GM23338 (cell line): ENCODE data around the gene ROR1. TPM values are rescaled to one million over a fixed set of nuclear protein-coding genes. Genes with fewer than 3 reads are reported as not detected.

Source experiments
- ATAC-seq: fragments of 200-7000 bp; cut with Tn5 transposase; 3 replicates; pipeline ENCODE4 v1.9.1; 2020
- DNase-seq: peaks from one replicate; pipeline ENCODE4 v3.0.0-alpha.2; 2015; ENCODE audit warnings: low spot score
- H2AFZ ChIP-seq: fragments of 200-600 bp; sonication (generic); 2 replicates; pipeline ENCODE4 v1.8.0; 2016; ENCODE audit warnings: antibody characterized with exemption, mild to moderate bottlenecking, moderate library complexity
- H3F3A ChIP-seq: fragments of 200-600 bp; sonication (generic); replicated peaks from 2 replicates; pipeline ENCODE4 v1.8.0; 2017; ENCODE audit warnings: antibody characterized with exemption, mixed run types, low read depth
- H3K27ac ChIP-seq: fragments of 200-600 bp; sonication (generic); 2 replicates; pipeline ENCODE4 v1.6.1; 2016; ENCODE audit warnings: low read depth
- H3K27me3 ChIP-seq: fragments of 200-600 bp; sonication (generic); 2 replicates; pipeline ENCODE4 v1.8.0; 2016; ENCODE audit warnings: mild to moderate bottlenecking, mixed run types, moderate library complexity; ENCODE audit not compliant: insufficient read depth
- H3K36me3 ChIP-seq: fragments of 200-600 bp; sonication (generic); 2 replicates; pipeline ENCODE4 v1.8.0; 2016; ENCODE audit warnings: mild to moderate bottlenecking; ENCODE audit not compliant: insufficient read depth
- H3K4me1 ChIP-seq: fragments of 200-600 bp; sonication (generic); 2 replicates; pipeline ENCODE4 v1.8.0; 2016; ENCODE audit warnings: mild to moderate bottlenecking, moderate library complexity; ENCODE audit not compliant: insufficient read depth
- H3K4me2 ChIP-seq: fragments of 200-600 bp; sonication (generic); 2 replicates; pipeline ENCODE4 v1.7.1; 2017; ENCODE audit warnings: mixed run types
- H3K4me3 ChIP-seq: fragments of 200-600 bp; sonication (generic); 2 replicates; pipeline ENCODE4 v1.6.1; 2016; ENCODE audit warnings: mixed run types
- H3K79me2 ChIP-seq: fragments of 200-600 bp; sonication (generic); replicated peaks from 2 replicates; pipeline ENCODE4 v1.8.0; 2017; ENCODE audit warnings: mild to moderate bottlenecking; ENCODE audit not compliant: insufficient read depth
- H3K9me2 ChIP-seq: fragments of 200-600 bp; sonication (generic); 2 replicates; pipeline ENCODE4 v1.8.0; 2017; ENCODE audit not compliant: insufficient read depth
- H4K20me1 ChIP-seq: fragments of 200-600 bp; sonication (generic); replicated peaks from 2 replicates; pipeline ENCODE4 v1.8.0; 2017; ENCODE audit warnings: mild to moderate bottlenecking; ENCODE audit not compliant: insufficient read depth
- H3K27ac Mint-ChIP-seq: 2 replicates; pipeline ENCODE4 v1.8.0; 2020; ENCODE audit warnings: inconsistent platforms, mild to moderate bottlenecking, moderate library complexity, mixed read lengths
- H3K27me3 Mint-ChIP-seq: 3 replicates; pipeline ENCODE4 v1.8.0; 2022; ENCODE audit warnings: low read depth, mild to moderate bottlenecking, moderate library complexity, mixed read lengths, inconsistent platforms; ENCODE audit not compliant: insufficient read depth, poor library complexity
- H3K36me3 Mint-ChIP-seq: 3 replicates; pipeline ENCODE4 v1.8.0; 2021; ENCODE audit warnings: low read depth, mild to moderate bottlenecking, inconsistent platforms, moderate library complexity, mixed read lengths
- H3K4me1 Mint-ChIP-seq: 3 replicates; pipeline ENCODE4 v1.8.0; 2020; ENCODE audit warnings: mild to moderate bottlenecking, inconsistent platforms, mixed read lengths
- H3K4me3 Mint-ChIP-seq: 3 replicates; pipeline ENCODE4 v1.8.0; 2021; ENCODE audit warnings: moderate library complexity, mild to moderate bottlenecking, inconsistent platforms, mixed read lengths
- H3K9me3 Mint-ChIP-seq: 3 replicates; pipeline ENCODE4 v1.8.0; 2020; ENCODE audit warnings: moderate library complexity, mild to moderate bottlenecking, inconsistent platforms, mixed read lengths
- CREB1 ChIP-seq: fragments of 250-450 bp; sonication (Bioruptor Pico); IDR thresholded peaks from 2 replicates; pipeline ENCODE4 v1.5.0; 2020; ENCODE audit warnings: low read depth, mild to moderate bottlenecking, moderate library complexity
- CTCF ChIP-seq, 2 experiments: fragments of 200-600 bp in 1 of 2; sonication (generic) in 1 of 2; conservative IDR thresholded peaks; 2 replicates each; pipeline versions ENCODE4 v1.5.1 to v1.6.1; 2016 to 2017; ENCODE audit warnings: antibody characterized with exemption in 2 of 2, low read depth in 2 of 2, mild to moderate bottlenecking in 2 of 2, moderate library complexity in 1 of 2
- EZH2 ChIP-seq: fragments of 200-600 bp; sonication (generic); IDR thresholded peaks from one replicate; pipeline ENCODE4 v1.8.0; 2017; ENCODE audit warnings: antibody characterized with exemption, mild to moderate bottlenecking, low read depth; ENCODE audit not compliant: unreplicated experiment
- NANOG ChIP-seq: IDR thresholded peaks from 2 replicates; pipeline ENCODE4 v1.6.1; 2016; ENCODE audit warnings: antibody characterized with exemption, borderline replicate concordance
- POLR2AphosphoS5 ChIP-seq: IDR thresholded peaks from 2 replicates; pipeline ENCODE4 v1.6.1; 2016; ENCODE audit warnings: antibody characterized with exemption, low read depth
- REST ChIP-seq: IDR thresholded peaks from one replicate; pipeline ENCODE4 v1.6.1; 2018; ENCODE audit warnings: antibody characterized with exemption; ENCODE audit not compliant: unreplicated experiment
- ZNF114 ChIP-seq: fragments of 250-450 bp; sonication (Bioruptor Pico); IDR thresholded peaks from 2 replicates; pipeline ENCODE4 v1.5.0; 2020; ENCODE audit warnings: mild to moderate bottlenecking, moderate library complexity
- ZNF331 ChIP-seq: fragments of 250-450 bp; sonication (Bioruptor Pico); IDR thresholded peaks from 2 replicates; pipeline ENCODE4 v1.5.0; 2020; ENCODE audit warnings: low read depth, mild to moderate bottlenecking, moderate library complexity
- polyA plus RNA-seq: library from polyadenylated mRNA; unstranded; fragments of >200 nt; fragmentation: Nextera tagmentation; extraction: Ambion mirVana; gene quantifications from 2 replicates; pipeline ENCODE4 v1.2.1, GENCODE V29; 2016
- total RNA-seq: library from RNA; depleted of rRNA; stranded (reverse); fragments of >200 nt; shearing (Covaris generic); gene quantifications from 2 replicates; pipeline ENCODE4 v1.2.3, GENCODE V29; 2014

ROR1 gene
- total and polyA plus RNA-seq, 2 experiments from 2014 or later = 59.7 to 96.0 TPM

GRCh38 chr1:63920154-63921117 is 146.6 kb downstream of the ROR1 start:
- no peak for TF ChIP-seq REST
- TF ChIP-seq CTCF (conservative IDR thresholded peaks at IDR 0.05; ENCODE audit: low read depth in 2 of 2) = peak; percentile 32 to 34; a peak in 2 of 4 replicates
- H3K4me3 Mint-ChIP-seq = peak overlapping the region; percentile 31; the same call in 1 of the 3 replicates
- peak overlapping the region; percentile 45 for H3K27ac Mint-ChIP-seq
- DNase-seq = no peak
- peaks cover 47% of the 10 kb centered on the region for H3K4me1 ChIP-seq
- H3K4me1 Mint-ChIP-seq = peaks cover 74% of the 10 kb centered on the region
- no peak overlapping the region for H2AFZ ChIP-seq
- H3K27ac ChIP-seq = no peak overlapping the region
- no peak for ATAC-seq
- peaks cover 9% of the 10 kb centered on the region for H4K20me1 ChIP-seq
- H3K9me3 Mint-ChIP-seq = peaks cover 4% of the 10 kb centered on the region; the same call in 2 of the 3 replicates
- H3K79me2 ChIP-seq = peaks cover 93% of the 10 kb centered on the region
- H3K9me2 ChIP-seq = no peaks in the 10 kb centered on the region
- H3K36me3 ChIP-seq = no peaks in the 10 kb centered on the region
- H3K27me3 Mint-ChIP-seq = peaks cover 4% of the 10 kb centered on the region
- no peaks in the 10 kb centered on the region for H3K27me3 ChIP-seq
- no peak overlapping the region for H3K4me3 ChIP-seq
- H3K36me3 Mint-ChIP-seq = peaks cover 4% of the 10 kb centered on the region; the same call in 2 of the 3 replicates
- no peak overlapping the region for H3K4me2 ChIP-seq
- no peaks in the 10 kb centered on the region for H3F3A ChIP-seq

GRCh38 chr1:63921359-63921758 is 147.5 kb downstream of the ROR1 start:
- Mint-ChIP-seq H3K4me3 (peak overlapping the region; percentile 31; the same call in 1 of the 3 replicates), H3K27me3 (peaks cover 4% of the 10 kb centered on the region), H3K4me1 (peaks cover 69% of the 10 kb centered on the region), H3K27ac (peak overlapping the region; percentile 45), H3K9me3 (peaks cover 4% of the 10 kb centered on the region; the same call in 2 of the 3 replicates), H3K36me3 (peaks cover 4% of the 10 kb centered on the region; the same call in 2 of the 3 replicates)
- H3K79me2 ChIP-seq = peaks cover 93% of the 10 kb centered on the region
- H2AFZ ChIP-seq = no peak overlapping the region
- H3K4me2 ChIP-seq = 0 out of 2 replicates have a peak overlapping the region, but pooled peaks have one; percentile 34
- ATAC-seq = no peak
- peaks cover 9% of the 10 kb centered on the region for H4K20me1 ChIP-seq
- H3K4me1 ChIP-seq = peaks cover 47% of the 10 kb centered on the region
- no peaks in the 10 kb centered on the region for H3K9me2 ChIP-seq
- no peaks in the 10 kb centered on the region for H3K27me3 ChIP-seq
- H3K4me3 ChIP-seq = no peak overlapping the region
- H3K27ac ChIP-seq = no peak overlapping the region
- DNase-seq = no peak
- H3F3A ChIP-seq = no peaks in the 10 kb centered on the region
- no peak for TF ChIP-seq ZNF331 (CRISPR knock-in tag)
- no peak for TF ChIP-seq NANOG
- no peak for TF ChIP-seq CREB1 (CRISPR knock-in tag)
- TF ChIP-seq ZNF114 = no peak
- no peak for TF ChIP-seq EZH2
- no peak for TF ChIP-seq POLR2AphosphoS5
- no peaks in the 10 kb centered on the region for H3K36me3 ChIP-seq
